Measurements from ENCODE around the gene LTBP2. TPM values are rescaled to one million over a fixed set of nuclear protein-coding genes. Genes with fewer than 3 reads are reported as not detected.

The LTBP2 gene
- total RNA-seq (2014; rRNA removed; shearing (Covaris generic)): 7.6 and 9.6 TPM in 2 replicates

GRCh38 chr14:74611650-74612349 lies at the start of gene LTBP2:
LTBP2 (minus strand) TSS chr14:74612237; CDS start chr14:74611944, 293 bp downstream.
- peak; percentile 54 for DNase-seq (ENCODE audit: low read depth)

DNA sequence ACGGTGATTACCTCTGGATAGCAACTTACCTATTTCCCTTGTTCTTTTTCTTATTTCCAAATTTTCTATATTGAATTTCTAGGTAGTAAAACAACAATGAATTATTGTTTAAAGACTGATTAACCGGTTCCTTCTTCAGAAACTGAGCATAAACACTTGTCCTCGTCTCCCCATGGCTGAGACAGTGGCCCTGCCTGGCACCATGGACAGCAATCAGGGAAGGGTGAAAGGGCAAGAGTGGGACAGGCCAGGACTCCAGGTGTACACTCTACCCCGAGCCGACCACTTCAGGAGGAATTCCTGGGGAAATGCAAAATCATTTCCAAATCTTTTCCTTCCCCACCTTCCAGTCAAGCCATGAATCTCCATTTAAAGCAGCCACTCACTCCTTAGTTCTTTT lies 48.8 kb upstream of the LTBP2 start:
- no peak for DNase-seq (ENCODE audit: low read depth)

GRCh38 chr14:74660167-74660566 lies 48.1 kb upstream of the LTBP2 start:
- DNase-seq (ENCODE audit: low read depth): no peak

DNA sequence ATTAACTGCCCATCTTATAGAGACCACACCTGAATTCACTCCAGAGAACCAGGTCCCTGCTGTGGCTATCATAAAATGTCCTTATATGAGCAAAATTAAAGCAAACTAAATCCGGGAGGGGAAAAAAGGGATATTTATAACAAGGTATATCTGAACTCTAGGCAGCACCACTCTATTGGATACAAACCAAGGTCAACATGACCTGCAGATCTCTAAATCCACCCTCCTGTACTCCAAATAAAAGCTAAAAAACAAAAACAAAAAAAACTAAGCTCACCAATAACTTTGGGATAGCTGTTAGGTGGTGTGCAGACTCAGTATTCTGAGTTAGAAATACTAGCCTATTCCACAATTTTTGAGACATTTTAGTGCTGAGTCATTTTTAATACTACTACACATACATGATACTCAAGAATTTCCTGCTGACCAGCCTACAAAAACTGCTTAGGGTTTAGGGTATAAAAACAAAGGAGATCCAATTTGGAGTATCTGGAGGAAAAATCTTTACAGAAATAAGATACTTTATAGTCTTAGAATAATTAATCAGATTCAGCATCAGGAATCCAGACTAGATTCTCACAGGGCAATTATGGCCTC lies 46.6 kb upstream of the LTBP2 start:
- DNase-seq (ENCODE audit: low read depth): no peak

GRCh38 chr14:74656964-74657363 lies 44.9 kb upstream of the LTBP2 start:
- no peak for DNase-seq (ENCODE audit: low read depth)

DNA sequence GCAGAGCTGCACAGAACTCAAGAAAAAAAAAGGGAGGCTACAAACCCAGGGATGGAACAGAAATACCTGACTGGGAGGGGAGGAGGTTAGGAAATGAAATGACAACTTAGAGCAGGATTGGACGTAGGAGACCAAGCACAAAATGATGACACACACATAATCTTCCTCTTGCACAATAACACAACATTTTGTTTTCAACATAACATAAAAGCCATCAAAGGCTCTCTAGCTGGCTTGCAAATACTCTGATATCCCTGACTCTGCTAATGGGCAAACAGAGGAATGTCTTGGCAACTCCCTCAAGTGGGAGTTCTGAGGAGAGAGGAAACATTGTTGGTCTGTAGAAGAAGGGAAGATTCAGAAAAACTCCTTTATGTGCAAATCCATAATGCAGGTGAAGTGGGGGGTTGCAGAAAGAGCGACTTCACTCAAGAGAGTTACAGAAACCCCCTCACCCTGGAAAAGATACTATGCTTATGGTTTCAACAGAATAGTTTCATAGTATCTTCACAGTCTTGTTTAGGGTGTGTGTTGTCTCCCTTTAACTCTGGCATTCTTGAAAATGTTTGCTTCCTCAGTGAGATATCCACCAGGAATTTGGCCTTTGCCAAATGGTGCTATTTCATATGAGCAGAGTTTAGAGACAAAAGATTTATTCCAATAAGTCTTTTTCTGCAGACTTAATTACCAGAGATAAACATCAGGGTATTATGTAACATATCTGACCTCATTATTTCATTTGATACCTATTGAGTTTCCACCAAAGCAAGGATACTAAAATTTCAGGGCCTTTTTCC lies 43.8 kb upstream of the LTBP2 start:
- no peak for DNase-seq (ENCODE audit: low read depth)

GRCh38 chr14:74654931-74655330 lies 42.9 kb upstream of the LTBP2 start:
- no peak for DNase-seq (ENCODE audit: low read depth)

DNA sequence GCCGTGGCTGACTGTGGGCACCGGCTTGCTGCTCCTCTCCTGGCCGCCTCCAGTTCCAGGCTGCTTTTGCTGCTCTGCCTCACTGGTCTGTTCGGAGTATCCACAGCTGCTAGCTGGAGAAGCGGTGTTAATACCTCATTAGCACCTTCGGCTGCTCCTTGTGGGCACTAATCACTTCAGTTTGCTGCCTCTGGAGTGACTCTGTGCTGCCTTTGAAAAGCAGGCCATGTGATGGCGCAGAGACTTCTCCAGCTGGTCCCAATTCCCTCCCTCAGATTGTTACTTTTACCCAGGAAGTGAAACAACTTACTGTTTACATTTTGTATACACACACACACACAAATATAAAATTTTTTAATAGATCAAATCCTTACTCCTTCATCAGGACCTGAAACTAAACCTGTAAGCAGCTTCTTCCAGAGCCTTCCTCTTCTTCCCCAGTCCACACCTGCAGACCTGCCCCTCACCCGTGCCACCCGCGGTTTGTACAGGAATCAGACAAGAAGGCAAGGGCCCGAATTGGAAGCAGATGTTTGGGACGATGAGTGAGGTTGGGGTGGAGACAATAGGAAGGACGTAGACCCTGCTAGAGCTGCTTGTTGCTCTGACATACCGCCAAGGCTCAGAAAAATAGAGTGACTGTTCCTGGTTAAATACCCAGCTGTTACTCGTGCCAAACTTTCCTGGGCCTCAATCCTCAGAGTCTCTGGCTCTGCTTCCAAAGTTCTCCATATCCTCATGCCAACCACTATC lies 41.5 kb upstream of the LTBP2 start:
- DNase-seq (ENCODE audit: low read depth): no peak

GRCh38 chr14:74652541-74652940 lies 40.5 kb upstream of the LTBP2 start:
- DNase-seq (ENCODE audit: low read depth): no peak

- DNase-seq (ENCODE audit: low read depth): no peak
Observed at GRCh38 chr14:74650927-74651686, 39.1 kb upstream of the LTBP2 start.

DNA sequence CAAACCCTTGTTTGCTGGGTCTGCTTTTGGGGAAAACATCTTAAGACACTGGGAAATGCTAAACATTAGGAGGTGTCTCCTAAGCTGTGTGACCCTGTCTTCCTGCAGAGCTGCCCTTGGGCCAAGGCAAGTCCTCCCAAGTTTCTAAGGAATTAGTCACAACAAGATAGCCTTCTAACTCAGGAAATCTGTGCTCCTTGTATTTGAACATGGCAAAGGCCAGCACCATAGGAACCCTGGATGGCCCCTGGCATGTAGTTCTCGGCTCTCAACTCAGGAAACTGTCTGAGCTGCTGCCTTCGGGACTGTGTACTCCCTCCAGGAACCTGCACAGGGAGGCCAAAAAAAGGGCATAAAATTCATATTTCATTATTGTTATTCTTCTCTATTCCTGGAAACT lies 37.6 kb upstream of the LTBP2 start:
- no peak for DNase-seq (ENCODE audit: low read depth)

- no peak for DNase-seq (ENCODE audit: low read depth)
Observed at GRCh38 chr14:74649167-74649566, 37.1 kb upstream of the LTBP2 start.

DNA sequence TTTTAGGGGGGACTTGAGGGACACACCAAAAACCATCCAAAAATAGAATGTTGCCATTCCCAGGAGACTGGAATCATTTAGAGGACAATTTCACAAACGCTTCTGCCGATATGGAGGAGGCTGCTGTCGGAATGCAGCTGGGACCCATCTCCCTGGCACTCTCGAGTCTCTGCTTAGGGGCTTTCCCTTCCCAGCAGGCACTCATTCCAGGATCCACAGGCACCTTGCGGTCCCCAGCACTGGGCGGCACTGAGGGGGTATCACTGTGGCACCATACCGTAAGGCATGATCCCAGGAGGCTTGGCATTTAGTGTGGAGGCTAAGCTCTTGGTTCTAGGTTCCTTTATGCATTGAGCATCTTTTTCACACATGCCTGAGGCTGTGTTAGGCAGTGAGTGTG lies 36.6 kb upstream of the LTBP2 start:
- no peak for DNase-seq (ENCODE audit: low read depth)

DNA sequence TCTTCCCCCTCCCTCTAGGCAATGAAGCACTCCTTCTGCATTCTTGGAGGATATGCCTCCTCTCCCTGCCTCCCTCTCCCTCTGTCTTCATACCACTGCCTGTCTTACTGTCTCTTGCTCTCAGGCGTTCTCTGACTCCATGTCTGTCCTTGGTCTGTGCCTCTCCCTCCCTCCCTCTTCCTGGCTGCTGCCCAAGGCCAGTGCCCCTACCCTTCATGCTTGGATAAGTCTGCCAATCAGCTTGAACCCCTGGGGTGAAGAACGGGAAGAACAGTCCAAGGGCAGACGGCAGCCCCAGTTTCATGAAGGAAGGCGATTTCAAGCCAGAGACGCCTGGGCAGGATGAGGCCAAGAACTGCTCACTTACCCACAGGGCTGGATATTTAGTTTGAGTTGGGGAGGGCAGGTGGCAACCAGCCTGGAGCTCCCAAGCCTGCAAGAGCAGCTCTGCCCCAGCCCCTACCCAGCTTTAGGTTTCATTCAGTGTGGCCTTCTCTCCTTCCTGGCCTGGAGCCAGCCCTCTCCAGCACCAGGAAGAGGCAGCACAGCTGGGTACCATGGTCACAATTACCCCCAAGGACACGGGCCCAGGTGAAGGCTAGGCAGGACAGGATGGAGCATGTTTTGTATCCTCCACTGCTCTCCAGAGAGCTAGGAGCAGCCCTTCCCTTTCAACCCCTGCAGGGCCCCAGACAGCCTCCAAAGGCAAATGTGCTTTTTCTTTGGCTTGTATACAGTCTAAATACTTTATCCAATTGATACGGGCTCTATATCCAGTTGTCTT lies 35.8 kb upstream of the LTBP2 start:
- no peak for DNase-seq (ENCODE audit: low read depth)

DNA sequence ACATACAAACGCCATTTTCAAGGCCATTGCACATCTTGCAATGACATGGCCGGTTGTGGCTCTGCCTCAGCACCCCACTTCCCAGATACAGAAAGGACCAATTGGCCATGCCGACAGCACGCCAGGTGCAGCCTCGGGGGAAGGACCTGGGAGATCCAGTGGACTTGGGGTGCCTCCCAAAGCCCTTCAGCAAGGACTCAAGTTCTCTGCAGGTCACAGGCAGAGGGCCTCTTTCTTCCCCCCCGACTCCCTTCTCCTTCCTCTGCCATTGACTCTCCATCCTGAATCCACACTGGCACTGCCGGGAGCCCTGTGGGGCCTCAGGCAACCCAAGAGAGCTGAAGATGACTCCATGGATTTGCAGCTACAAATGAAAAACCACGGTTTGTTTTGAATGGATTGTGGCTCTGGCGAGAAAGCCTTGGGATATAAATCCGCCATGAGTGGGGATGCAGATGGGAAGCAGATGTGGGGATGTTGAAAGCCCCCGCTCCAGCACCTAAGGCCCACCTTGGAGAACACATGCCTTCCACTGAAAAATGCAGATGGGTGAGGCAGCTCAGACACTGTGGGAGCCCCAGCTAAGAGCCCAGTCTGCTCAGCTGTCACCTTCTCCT lies 35.1 kb upstream of the LTBP2 start:
- DNase-seq (ENCODE audit: low read depth): no peak

DNA sequence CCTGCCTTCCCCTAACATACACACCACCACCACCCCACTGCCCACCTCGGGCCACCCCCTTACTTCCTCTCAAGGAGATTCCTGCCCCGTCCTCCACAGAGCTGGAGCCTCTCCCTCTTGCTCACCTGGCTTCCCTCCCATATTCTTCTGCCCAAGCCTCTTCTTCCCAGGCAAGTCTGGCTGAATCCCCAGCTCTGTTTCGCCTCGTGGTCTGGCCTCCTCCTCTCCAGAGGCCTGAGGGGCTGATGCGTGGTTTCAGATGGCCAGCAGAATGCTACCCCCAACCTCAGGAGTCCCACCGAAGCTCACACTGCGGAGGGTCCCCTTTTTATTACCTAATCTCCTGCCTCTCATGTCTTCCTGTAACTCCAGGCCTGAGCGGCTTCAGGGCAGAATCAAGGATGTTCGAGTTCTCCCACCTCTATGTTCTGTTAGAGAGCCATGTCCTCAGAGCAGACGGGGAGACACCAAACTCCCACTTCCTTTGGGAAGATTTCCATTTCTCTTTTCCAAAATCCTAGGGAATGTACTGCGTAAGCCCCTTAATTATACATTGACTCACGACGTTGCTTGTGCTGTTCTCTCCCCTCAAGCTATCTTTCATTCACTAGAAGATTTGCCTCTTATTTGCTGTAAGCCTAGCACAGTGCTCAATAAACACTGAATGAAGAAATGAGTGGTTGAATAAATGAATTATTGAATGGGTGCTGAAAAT lies 33.9 kb upstream of the LTBP2 start:
- DNase-seq (ENCODE audit: low read depth): no peak

DNA sequence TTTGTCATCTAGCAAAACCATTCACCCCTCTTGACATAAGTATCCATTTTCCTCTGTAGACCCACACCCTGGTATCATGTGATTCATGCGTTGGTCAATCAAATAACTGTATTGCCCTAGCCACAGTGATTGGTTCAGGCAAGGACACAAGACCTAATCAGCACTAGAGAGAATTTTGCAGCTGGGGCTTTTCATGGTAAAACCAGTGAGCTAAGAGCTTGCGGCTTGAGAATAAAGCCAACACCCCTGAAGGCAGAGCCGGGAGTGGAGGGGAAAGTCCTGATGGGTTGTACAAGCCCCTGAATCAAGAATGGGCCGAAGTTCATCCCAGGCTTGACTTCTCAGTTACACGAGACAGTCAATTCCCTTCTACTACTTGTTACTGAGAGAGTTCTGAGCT lies 33.2 kb upstream of the LTBP2 start:
- no peak for DNase-seq (ENCODE audit: low read depth)

GRCh38 chr14:74641601-74642391 lies 29.8 kb upstream of the LTBP2 start:
- DNase-seq (ENCODE audit: low read depth): no peak

- DNase-seq (ENCODE audit: low read depth): no peak
Observed at GRCh38 chr14:74638966-74639365, 26.9 kb upstream of the LTBP2 start.

Measured in Daoy (cell line).